ENCODE results near the gene GPC5.
"Not testable (repeated sequence)": the region's sequence is repeated elsewhere in the genome, so short reads cannot be mapped to it uniquely, and the experiment has no call there.

GPC5 gene

DNA sequence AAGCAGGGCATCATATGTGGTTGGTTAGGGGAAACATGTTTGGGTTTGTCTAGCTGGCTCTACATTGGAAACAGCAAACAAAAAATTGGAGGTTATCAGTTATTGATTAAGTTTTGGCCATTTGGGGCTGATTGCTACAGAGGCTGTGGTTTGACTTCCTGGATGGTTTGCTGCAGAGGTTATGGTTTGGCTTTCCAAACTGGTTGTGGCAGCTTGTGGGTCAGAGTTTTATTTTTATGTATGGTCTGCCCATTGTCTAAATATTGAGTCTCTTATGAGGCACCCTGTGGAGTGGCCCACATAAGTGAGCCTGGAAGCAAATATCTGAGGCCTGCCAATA, 261.6 kb downstream of the GPC5 start:
- DNase-seq: peak; percentile 82

- no peak for DNase-seq
Observed at GRCh38 chr13:91661692-91662490, 263.5 kb downstream of the GPC5 start.

GRCh38 chr13:91664039-91664438, 265.6 kb downstream of the GPC5 start:
- no peak for DNase-seq

DNA sequence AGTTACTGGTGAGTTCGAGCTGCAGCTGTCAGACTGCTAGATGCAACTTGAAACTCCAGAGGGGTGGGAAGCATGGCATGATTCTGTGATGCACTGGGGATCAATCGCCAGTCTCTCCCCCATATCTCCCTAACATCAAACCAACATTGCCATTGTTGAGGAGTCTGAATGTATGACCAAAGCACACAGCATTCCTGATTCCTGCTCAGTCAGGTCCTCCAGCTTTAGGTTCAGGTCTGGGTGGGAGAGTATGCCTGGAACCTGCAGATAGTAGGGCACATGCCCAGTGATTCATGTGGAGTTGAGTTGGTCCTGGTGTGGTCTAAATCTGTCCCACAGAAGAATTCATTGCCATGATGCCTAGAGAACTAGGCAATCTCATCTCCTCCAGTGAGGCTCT, 269.1 kb downstream of the GPC5 start:
- DNase-seq: no peak

DNA sequence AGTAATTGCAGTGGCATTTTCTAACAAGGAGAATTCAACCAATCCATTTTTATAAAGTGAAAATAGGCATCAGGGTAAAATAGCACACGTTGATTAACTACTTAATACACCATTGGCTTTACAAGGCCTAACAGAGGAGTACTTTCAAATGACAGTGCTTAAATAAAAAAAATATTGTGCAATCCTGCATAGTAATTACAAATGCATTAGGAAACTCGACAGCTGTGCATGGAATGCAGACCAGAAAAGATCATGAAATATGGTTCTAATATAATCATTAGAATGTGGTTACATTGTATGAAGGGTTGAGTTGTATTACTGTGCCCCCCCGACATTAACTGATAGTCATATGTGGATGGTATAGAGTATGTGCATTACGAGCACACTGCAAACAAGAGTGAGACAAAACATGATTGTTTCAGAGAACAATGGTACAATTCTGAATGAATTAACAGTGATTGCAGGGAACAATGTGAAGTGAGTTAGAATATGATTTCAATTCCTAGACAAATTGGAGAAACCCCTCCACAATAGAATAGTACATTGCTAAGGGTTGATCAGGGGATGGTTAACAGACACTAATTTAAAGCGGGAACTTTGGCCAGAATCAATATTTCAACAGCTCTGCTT, 270.6 kb downstream of the GPC5 start:
- no peak for DNase-seq

DNA sequence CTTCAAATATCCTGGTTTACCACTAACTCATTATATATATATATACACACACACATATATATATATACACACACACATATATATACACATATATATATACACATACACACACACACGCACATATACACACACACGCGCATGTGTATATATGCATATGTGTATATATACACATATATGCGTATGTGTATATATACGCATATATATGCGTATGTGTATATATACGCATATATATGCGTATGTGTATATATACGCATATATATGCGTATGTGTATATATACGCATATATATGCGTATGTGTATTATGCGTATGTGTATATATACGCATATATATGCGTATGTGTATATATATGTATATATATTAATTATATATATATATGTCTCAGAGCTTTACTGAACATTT, 275.9 kb downstream of the GPC5 start:
- not testable (repeated sequence) for DNase-seq

- no peak for DNase-seq
Observed at GRCh38 chr13:91684746-91685145, 286.3 kb downstream of the GPC5 start.

DNA sequence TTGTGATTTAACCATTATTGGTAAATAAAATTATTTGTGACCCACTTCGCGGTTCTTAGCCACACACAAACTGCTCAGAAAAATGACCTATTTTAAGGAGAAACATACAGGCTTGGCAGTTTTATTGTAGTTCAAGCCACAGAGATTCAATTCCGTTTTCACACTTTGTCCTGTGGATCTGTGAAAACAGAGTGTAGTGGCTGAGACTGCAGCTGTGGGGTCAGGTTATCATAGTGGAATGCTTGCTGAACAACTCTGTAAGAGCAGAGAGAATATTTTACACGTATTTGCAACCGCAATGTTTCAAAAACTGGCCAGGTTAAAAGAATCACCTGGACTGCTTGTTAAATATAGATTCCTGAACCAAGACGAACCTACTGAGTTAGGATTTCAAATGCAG, 292.5 kb downstream of the GPC5 start:
- DNase-seq: no peak

- DNase-seq: no peak
Observed at GRCh38 chr13:91693466-91693865, 295.0 kb downstream of the GPC5 start.

DNA sequence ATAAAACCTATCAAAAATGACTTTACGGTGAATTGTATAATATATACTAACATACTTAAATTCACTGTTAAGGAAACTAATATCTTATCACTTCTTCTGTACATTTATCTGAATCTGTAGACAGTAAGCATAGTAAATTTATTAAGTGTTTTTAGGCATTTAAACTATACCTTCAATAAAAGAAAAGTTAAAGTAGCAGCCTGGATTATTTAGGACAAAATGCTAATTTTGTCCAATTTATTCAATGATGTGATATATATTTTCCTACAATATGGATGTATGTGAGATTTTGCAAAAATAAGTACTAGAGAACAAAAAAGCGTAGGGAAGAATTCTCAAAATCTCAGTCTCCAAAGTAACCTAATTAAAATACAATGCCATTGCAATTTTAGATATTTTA, 299.9 kb downstream of the GPC5 start:
- no peak for DNase-seq

GRCh38 chr13:91698767-91699166, 300.3 kb downstream of the GPC5 start:
- no peak for DNase-seq

GRCh38 chr13:91699863-91700262, 301.4 kb downstream of the GPC5 start:
- DNase-seq: no peak

DNA sequence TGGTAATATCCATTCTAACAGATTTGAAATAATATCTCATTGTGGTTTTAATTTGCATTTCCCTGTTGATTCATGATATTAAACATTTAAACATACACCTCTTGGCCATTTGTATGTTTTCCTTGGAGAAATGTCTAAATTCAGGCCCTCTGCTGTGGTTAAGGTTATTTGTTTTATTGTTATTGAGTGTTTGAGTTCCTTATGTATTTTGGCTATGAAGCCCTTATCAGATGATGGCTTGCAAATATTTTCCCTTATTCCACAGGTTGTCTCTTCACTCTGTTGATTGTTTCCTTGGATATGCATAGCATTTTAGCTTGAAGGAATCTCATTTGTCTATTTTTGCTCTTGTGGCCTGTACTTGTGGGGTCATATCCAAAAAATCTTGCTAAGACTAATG, 303.6 kb downstream of the GPC5 start:
- DNase-seq: no peak

GRCh38 chr13:91702411-91702810, 304.0 kb downstream of the GPC5 start:
- no peak for DNase-seq

- no peak for DNase-seq
Observed at GRCh38 chr13:91704398-91704797, 306.0 kb downstream of the GPC5 start.

- no peak for DNase-seq
Observed at GRCh38 chr13:91708558-91708957, 310.1 kb downstream of the GPC5 start.

- no peak for DNase-seq
Observed at GRCh38 chr13:91709180-91709579, 310.8 kb downstream of the GPC5 start.

DNA sequence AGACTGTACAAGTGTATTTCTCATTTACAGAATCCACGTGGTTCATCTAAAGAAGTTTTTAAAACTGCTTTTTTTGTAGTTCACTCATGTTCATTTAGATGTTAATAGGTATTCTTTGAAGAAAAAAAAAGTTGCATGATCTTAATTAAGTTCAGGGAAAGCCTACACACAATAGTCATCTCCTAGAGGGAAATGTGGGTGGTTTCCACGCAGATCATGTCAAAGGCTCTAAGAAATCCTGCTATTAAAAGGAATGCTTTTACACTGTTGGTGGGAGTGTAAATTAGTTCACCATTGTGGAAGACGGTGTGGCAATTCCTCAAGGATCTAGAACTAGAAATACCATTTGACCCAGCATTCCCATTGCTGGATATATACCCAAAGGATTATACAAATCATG, 312.3 kb downstream of the GPC5 start:
- DNase-seq: no peak

DNA sequence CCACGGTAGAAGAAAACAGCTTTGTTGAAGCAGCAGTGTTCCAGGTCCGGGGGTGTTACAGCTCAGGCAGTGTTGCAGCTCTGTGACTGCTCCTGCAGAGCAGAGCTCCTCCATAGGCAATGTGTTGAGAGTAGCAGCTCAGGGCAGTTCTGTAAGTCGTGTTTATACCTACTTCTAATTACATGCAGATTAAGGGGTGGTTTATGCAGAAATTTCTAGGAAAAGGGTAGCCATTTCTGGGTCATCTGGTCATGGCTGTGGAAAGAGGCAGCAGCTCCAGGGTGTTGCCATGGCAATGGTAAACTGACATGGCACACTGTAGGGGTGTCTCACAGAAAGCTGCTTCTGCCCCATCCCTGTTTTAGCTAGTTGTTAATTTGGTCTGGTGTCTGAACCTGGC, 316.4 kb downstream of the GPC5 start:
- DNase-seq: no peak

- no peak for DNase-seq
Observed at GRCh38 chr13:91716436-91717065, 318.1 kb downstream of the GPC5 start.

DNA sequence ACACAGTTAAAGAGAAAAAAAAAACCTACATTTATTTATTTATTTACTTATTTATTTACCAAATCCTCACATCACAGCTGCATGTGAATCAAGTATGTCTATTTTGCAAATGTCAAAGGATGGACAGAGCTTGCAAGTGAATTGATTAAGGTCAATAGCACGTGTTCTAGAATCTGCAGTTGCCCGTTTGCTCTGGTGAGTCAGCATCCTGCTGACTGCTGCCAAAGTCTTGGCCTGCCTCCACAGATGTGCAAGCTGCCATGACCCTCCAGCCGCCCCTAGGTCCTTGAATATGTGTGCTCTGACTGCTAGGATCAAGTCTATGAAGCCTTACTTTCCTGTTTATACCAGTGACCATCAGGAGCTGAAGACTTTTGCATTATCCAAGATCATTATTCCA, 320.6 kb downstream of the GPC5 start:
- DNase-seq: peak; percentile 8

GRCh38 chr13:91721413-91721812, 323.0 kb downstream of the GPC5 start:
- DNase-seq: no peak

DNA sequence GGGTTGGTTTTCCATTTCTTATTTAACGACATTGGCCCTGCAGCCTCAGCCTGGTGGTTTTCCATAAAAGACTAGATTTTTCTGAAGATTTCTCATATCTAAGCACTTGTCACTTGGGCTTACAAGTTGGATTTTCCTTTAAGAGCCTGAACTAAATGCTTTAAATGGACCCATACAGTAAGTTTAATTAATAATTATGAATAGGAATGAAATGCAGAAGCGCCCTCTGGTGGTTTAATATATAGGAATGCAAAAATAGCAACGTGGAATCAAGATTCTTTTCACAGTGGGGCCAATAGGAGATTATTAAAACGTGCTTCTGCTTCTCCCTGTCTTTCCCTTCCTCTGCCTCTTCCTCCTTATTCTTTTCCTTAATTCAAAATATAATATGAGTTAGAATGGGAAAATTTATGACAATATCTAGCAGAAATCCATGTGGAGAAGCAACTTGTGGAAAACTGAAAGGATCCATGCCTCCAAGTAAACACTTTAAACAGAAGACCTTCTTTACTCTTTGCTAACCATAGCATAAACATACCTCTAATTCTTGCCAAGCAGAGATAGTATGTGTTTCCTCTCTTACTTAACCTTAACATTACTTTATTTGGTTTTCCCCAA, 324.0 kb downstream of the GPC5 start:
- peak; percentile 53 for DNase-seq

DNA sequence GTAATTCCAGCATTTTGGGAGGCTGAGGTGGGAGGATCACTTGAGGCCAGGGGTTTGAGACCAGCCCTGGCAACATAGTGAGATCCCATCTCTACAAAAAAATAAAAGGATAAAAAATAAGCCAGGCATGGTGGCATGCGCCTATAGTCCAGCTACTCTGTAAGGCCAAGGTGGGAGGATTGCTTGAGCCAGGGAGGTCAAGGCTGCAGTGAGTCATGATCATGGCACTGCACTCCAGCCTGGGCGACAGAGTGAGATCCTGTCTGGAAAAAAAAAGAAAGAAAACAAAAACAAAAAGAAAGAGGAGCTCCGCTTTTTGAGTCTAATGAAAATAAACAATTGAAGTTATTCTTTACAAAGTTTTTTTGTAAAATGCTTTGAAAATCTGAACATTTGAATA, 326.2 kb downstream of the GPC5 start:
- no peak for DNase-seq
